ENCODE measurements around the gene CNTN2. TPM values are rescaled to one million over a fixed set of nuclear protein-coding genes. Genes with fewer than 3 reads are reported as not detected.
A peak's percentile ranks its signal among the peaks of the same experiment; 100 is the strongest.

CNTN2 gene
- total RNA-seq, 1 experiment from 2014 or later = not detected

DNA sequence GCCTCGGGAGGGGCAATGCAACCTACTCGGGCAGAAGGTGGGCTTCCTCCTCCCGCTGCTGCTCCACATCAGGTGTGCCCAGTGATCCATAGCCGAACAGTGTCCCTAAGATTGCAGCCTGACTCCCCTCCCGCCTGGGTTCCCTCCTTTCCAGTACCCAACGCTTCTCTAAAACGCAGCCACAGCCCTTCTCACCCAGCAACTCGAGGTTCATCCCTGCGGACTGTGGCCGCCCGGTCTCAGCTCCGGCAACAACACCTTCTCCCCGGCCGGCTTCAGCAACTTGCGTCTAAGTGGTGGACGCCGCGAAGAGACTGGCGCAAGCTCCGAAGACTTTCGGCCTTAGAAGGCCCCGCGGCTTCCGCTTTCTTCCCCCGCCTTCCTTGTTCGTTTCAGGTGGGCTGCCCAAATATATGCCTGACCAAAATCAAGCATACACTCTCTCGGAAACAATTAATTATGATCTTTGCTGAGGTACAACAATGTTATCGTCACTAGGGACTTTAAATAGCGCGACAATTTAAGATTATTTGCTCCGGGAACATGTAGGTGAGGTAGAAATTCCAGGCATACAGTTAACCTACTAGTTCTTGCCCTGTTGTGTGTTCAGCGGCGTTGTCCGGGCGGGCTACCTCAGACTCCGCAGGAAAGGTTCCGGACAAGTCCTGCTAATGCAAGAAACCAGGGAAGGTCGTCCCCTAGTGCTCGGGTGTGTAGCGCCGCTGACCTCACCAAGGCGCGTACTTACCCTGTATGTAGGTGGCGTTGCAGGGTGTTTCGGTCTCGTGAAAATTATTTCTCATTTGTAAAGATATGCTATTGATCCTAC lies 78.9 kb downstream of the CNTN2 start, which contains the start of gene RBBP5:
Gene RBBP5 (minus strand): TSS at position 319 of the 829 bp plus-strand sequence. CDS start 105 bp downstream, at position 214.
- peak; percentile 92 for DNase-seq (ENCODE audit: low read depth)

DNA sequence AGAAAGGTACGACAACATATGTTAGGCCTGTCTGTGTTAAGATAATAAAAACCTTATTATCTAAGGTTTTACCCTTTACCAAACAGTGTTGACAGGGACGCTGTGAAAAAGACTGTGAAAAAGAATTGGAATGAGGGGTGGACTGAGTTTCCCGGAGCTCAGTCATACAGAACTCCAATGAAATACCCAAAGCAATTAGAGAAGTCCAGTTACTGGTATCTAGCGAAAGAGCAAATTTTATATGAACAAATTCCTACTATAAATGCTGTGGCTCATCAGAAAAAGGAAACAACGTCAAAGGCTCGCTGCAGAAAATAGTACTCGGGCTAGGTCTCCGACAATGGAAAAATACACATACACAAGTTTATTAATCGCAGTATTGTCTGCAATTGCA lies 79.5 kb downstream of the CNTN2 start:
- no peak for DNase-seq (ENCODE audit: low read depth)

DNA sequence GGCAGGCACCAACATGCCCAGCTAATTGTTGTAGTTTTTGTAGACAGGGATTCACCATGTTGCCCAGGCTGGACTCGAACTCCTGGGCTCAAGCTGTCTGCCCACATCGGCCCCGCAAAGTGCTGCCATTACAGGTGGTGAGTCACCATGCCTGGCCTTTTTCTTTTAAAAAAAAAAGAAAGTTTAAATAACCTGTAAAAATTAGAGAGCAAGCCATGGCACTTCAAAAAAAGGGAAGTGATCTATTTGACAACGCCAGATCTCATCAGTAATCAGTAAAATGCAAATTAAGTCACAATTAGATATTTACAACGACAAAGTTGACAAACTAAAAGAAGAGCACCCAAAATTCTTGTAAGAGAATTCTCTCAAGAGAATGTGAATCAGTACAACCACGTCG lies 81.7 kb downstream of the CNTN2 start:
- no peak for DNase-seq (ENCODE audit: low read depth)

DNA sequence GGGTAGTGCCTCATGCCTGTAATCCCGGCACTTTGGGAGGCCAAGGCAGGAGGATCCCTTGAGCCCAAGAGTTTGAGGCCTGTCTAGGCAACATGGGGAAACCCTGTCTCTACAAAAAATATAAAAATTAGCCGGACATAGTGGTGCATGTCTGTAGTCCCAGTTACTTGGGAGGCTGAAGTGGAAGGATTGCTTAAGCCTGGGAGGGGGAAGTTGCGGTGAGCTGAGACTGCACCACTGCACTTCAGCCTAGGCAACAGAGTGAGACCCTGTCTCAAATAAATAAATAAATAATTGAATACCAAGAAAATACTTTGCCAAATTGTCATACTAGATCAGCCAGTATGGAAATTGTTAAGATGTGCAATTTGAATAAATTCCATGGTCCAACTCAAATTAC lies 84.6 kb downstream of the CNTN2 start:
- no peak for DNase-seq (ENCODE audit: low read depth)

Other genes starting within 250 kb of the CNTN2 start
- 7.3 and 7.8 TPM in 2 replicates for gene NFASC, start 172.3 kb upstream of the CNTN2 start, total RNA-seq (2014; rRNA removed; shearing (Covaris generic))
- gene TMEM81, start 41.2 kb downstream of the CNTN2 start, total RNA-seq (2014; rRNA removed; shearing (Covaris generic)) = 1.2 and 1.8 TPM in 2 replicates
- 14.1 and 15.8 TPM in 2 replicates for gene RBBP5, start 78.8 kb downstream of the CNTN2 start, total RNA-seq (2014; rRNA removed; shearing (Covaris generic))
- 4.6 and 5.1 TPM in 2 replicates for gene DSTYK, start 168.5 kb downstream of the CNTN2 start, total RNA-seq (2014; rRNA removed; shearing (Covaris generic))
- 1.5 and 2.3 TPM in 2 replicates for gene TMCC2, start 184.7 kb downstream of the CNTN2 start, total RNA-seq (2014; rRNA removed; shearing (Covaris generic))

Data from HT1080 (cell line).